ENCODE measurements around the gene BIRC2. TPM values are rescaled to one million over a fixed set of nuclear protein-coding genes. Genes with fewer than 3 reads are reported as not detected.

The BIRC2 gene
- total RNA-seq, 2 donors from 2014 or later, result 48.7 to 92.9 TPM

GRCh38 chr11:102306048-102306597, 40.9 kb upstream of the BIRC2 start:
- no peak for DNase-seq (ENCODE audit: low spot score)
- H3K27ac ChIP-seq, result no peak overlapping the region
- H3K36me3 ChIP-seq, result no peaks in the 10 kb centered on the region
- no peaks in the 10 kb centered on the region for H3K27me3 ChIP-seq (replicated peaks; ENCODE audit: insufficient read depth)
- H3K4me1 ChIP-seq (ENCODE audit: control insufficient read depth in 1 of 2, low read depth in 2 of 2), result peaks cover 0 to 4% of the 10 kb centered on the region in 2 donors
- TF ChIP-seq, protein P1, sequence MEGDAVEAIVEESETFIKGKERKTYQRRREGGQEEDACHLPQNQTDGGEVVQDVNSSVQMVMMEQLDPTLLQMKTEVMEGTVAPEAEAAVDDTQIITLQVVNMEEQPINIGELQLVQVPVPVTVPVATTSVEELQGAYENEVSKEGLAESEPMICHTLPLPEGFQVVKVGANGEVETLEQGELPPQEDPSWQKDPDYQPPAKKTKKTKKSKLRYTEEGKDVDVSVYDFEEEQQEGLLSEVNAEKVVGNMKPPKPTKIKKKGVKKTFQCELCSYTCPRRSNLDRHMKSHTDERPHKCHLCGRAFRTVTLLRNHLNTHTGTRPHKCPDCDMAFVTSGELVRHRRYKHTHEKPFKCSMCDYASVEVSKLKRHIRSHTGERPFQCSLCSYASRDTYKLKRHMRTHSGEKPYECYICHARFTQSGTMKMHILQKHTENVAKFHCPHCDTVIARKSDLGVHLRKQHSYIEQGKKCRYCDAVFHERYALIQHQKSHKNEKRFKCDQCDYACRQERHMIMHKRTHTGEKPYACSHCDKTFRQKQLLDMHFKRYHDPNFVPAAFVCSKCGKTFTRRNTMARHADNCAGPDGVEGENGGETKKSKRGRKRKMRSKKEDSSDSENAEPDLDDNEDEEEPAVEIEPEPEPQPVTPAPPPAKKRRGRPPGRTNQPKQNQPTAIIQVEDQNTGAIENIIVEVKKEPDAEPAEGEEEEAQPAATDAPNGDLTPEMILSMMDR (IDR thresholded peaks at IDR 0.05), result no peak
- ATAC-seq (ENCODE audit: insufficient number of reproducible peaks, low FRiP score, low read depth), result no peak
- H3K9me3 ChIP-seq, result peaks cover 6% of the 10 kb centered on the region
- H3K4me3 ChIP-seq, result no peak overlapping the region

DNA sequence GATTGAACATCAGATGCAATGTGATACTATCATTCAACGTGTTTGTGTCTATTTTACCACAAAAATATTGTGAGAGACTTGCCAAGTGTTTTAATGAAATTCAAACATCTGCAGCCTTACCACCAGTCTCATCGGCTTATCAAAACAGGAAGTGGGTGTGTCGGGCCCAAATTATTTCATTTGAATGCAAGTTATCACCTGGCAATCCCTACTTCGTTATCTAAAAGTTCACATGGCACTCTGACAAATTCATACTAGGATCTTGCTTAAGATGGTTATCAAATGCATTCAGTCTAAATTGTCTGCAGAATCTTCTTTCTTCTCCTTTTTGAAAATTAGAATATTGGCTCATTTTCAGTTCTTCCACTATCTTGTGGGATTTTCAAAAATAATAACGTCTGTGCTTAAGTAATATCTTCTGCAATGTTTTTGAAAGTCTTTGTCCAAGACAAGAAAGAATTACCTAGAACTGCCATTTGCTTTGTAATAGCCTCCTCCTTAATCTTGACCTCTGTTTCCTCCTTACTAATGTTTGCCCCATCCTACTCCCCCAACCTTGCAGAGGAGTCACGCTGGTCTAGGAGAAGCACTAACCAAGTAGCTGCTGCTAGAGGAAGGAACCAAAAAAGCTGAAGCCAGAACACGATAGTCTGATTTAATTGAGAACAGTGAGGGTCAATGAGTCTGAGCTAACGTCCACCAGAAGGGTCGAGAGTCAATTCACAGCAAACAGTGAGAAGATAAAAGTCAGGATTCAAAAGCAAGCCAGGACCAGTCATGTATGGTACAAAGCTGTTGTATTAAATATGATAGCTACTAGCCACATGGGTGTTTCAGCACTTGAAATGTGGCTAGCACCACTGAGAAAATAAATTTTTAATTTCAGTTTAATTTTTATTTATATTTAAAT, 39.9 kb upstream of the BIRC2 start:
- TF ChIP-seq, protein P1 (IDR thresholded peaks at IDR 0.05), result no peak
- H3K27ac ChIP-seq, result no peak overlapping the region
- peaks cover 0 to 4% of the 10 kb centered on the region in 2 donors for H3K4me1 ChIP-seq (ENCODE audit: control insufficient read depth in 1 of 2, low read depth in 2 of 2)
- peaks cover 6% of the 10 kb centered on the region for H3K9me3 ChIP-seq
- H3K27me3 ChIP-seq (replicated peaks; ENCODE audit: insufficient read depth), result no peaks in the 10 kb centered on the region
- H3K36me3 ChIP-seq, result no peaks in the 10 kb centered on the region
- no peak for ATAC-seq (ENCODE audit: insufficient number of reproducible peaks, low FRiP score, low read depth)
- no peak overlapping the region for H3K4me3 ChIP-seq
- DNase-seq (ENCODE audit: low spot score), result no peak

- H3K27me3 ChIP-seq (replicated peaks; ENCODE audit: insufficient read depth), result no peaks in the 10 kb centered on the region
- peaks cover 3% of the 10 kb centered on the region for H3K9me3 ChIP-seq
- DNase-seq (ENCODE audit: low spot score) (no peak), ATAC-seq (ENCODE audit: insufficient number of reproducible peaks, low FRiP score, low read depth) (no peak)
- H3K4me1 ChIP-seq (ENCODE audit: control insufficient read depth in 1 of 2, low read depth in 2 of 2), result peaks cover 0 to 4% of the 10 kb centered on the region in 2 donors
- no peak overlapping the region for H3K4me3 ChIP-seq
- no peak overlapping the region for H3K27ac ChIP-seq
- TF ChIP-seq, protein P1 (IDR thresholded peaks at IDR 0.05), result no peak
- H3K36me3 ChIP-seq, result no peaks in the 10 kb centered on the region
Observed at GRCh38 chr11:102307727-102308038, 39.3 kb upstream of the BIRC2 start.

GRCh38 chr11:102309621-102310541, 37.1 kb upstream of the BIRC2 start:
- DNase-seq (ENCODE audit: low spot score), result no peak
- Histone ChIP-seq H3K9me3 (no peaks in the 10 kb centered on the region), H3K27me3 (replicated peaks; ENCODE audit: insufficient read depth) (no peaks in the 10 kb centered on the region), H3K36me3 (no peaks in the 10 kb centered on the region), H3K4me1 (ENCODE audit: control insufficient read depth in 1 of 2, low read depth in 2 of 2) (peaks cover 9 to 10% of the 10 kb centered on the region in 2 donors), H3K4me3 (no peak overlapping the region), H3K27ac (no peak overlapping the region)
- no peak for ATAC-seq (ENCODE audit: insufficient number of reproducible peaks, low FRiP score, low read depth)
- TF ChIP-seq, protein P1 (IDR thresholded peaks at IDR 0.05), result no peak

DNA sequence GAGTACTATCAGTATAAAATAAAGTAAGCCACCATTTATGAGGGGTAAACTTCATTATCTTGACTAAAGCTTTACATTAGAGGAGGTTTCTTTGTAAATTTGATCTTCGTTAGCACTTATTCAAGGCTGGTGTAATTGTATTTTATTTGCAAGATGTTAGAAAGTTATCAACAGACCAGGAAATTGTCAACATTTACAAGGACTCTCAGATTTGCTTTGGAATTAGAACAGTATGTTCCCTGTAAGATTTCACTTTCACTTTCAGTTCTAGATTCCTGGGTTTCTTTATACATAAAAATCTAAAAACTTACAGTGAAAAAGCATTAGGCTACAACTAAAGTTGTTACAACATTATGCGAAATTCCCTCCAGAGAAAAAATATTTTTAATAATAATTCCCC, 34.3 kb upstream of the BIRC2 start:
- DNase-seq (ENCODE audit: low spot score) (no peak), ATAC-seq (ENCODE audit: insufficient number of reproducible peaks, low FRiP score, low read depth) (no peak)
- H3K36me3 ChIP-seq, result no peaks in the 10 kb centered on the region
- peak overlapping the region; percentile 69 for H3K4me3 ChIP-seq
- no peaks in the 10 kb centered on the region for H3K9me3 ChIP-seq
- peak overlapping the region; percentile 53 to 80 for H3K27ac ChIP-seq
- H3K4me1 ChIP-seq (ENCODE audit: control insufficient read depth in 1 of 2, low read depth in 2 of 2), result peaks cover 5 to 12% of the 10 kb centered on the region in 2 donors
- TF ChIP-seq, protein P1 (IDR thresholded peaks at IDR 0.05), result no peak
- no peaks in the 10 kb centered on the region for H3K27me3 ChIP-seq (replicated peaks; ENCODE audit: insufficient read depth)

Measured in thoracic aorta (tissue), 2 donors.